A549 (cell line): ENCODE measurements around the gene ADAMTS4. TPM values are rescaled to one million over a fixed set of nuclear protein-coding genes. Genes with fewer than 3 reads are reported as not detected.

Experiments
- BHLHE40 ChIP-seq: IDR thresholded peaks from 2 replicates; pipeline ENCODE4 v1.6.1; 2012; ENCODE audit warnings: low read depth, low read length, inconsistent platforms
- CBX2 ChIP-seq: fragments of 200-600 bp; sonication (generic); IDR thresholded peaks from 2 replicates; pipeline ENCODE4 v1.6.1; 2016; ENCODE audit warnings: low read depth, mild to moderate bottlenecking, borderline replicate concordance
- CEBPB ChIP-seq, 2 experiments: fragments of >200 bp in 1 of 2; sonication (Bioruptor Twin) in 1 of 2; formaldehyde crosslinking in 1 of 2; IDR thresholded peaks; 2 replicates each; pipeline ENCODE4 v1.6.1; 2012 to 2016
- EP300 ChIP-seq, 2 experiments: fragments of >200 bp; sonication (Bioruptor Twin); formaldehyde crosslinking; IDR thresholded peaks; 2 replicates in 1 of 2; 3 replicates in 1 of 2; pipeline ENCODE4 v1.6.1; 2016 to 2017
- ESRRA ChIP-seq: fragments of 150-350 bp; IDR thresholded peaks from 2 replicates; pipeline ENCODE4 v1.6.1; 2014; ENCODE audit warnings: mild to moderate bottlenecking, low read length, borderline replicate concordance
- FOSB ChIP-seq: fragments of 250-450 bp; sonication (Bioruptor Pico); IDR thresholded peaks from 2 replicates; pipeline ENCODE4 v1.5.0; 2020; ENCODE audit warnings: mild to moderate bottlenecking, moderate library complexity
- FOXS1 ChIP-seq: fragments of 250-450 bp; sonication (Bioruptor Pico); IDR thresholded peaks from 2 replicates; pipeline ENCODE4 v1.5.0; 2020; ENCODE audit warnings: mild to moderate bottlenecking, moderate library complexity
- GATA3 ChIP-seq: IDR thresholded peaks from 2 replicates; pipeline ENCODE4 v1.6.1; 2012; ENCODE audit warnings: borderline replicate concordance
- HDAC2 ChIP-seq: fragments of 200-600 bp; sonication (generic); IDR thresholded peaks from 2 replicates; pipeline ENCODE4 v1.6.1; 2016
- HEYL ChIP-seq: fragments of 250-450 bp; sonication (Bioruptor Pico); IDR thresholded peaks from 2 replicates; pipeline ENCODE4 v1.8.0; 2021; ENCODE audit warnings: mild to moderate bottlenecking, moderate library complexity
- HOXB5 ChIP-seq: fragments of 250-450 bp; sonication (Bioruptor Pico); IDR thresholded peaks from 2 replicates; pipeline ENCODE4 v1.5.0; 2020; ENCODE audit warnings: mild to moderate bottlenecking, moderate library complexity
- JUN ChIP-seq, 2 experiments: fragments of >200 bp; sonication (Bioruptor Twin); formaldehyde crosslinking; IDR thresholded peaks; 2 replicates in 1 of 2; 3 replicates in 1 of 2; pipeline ENCODE4 v1.6.1; 2016 to 2017
- JUNB ChIP-seq: fragments of >200 bp; sonication (Bioruptor Twin); formaldehyde crosslinking; IDR thresholded peaks from 2 replicates; pipeline ENCODE4 v1.6.1; 2016
- KDM1A ChIP-seq: fragments of 200-600 bp; sonication (generic); IDR thresholded peaks from 2 replicates; pipeline ENCODE4 v1.6.1; 2016; ENCODE audit warnings: low read depth, mild to moderate bottlenecking
- KDM5A ChIP-seq: fragments of 200-600 bp; sonication (generic); IDR thresholded peaks from 2 replicates; pipeline ENCODE4 v1.6.1; 2016; ENCODE audit warnings: antibody characterized with exemption, mild to moderate bottlenecking
- MAFK ChIP-seq: fragments of 450-650 bp; IDR thresholded peaks from 2 replicates; pipeline ENCODE4 v1.6.1; 2014; ENCODE audit not compliant: partially characterized antibody
- MYC ChIP-seq: IDR thresholded peaks from 2 replicates; pipeline ENCODE4 v1.6.1; 2012; ENCODE audit warnings: mild to moderate bottlenecking, inconsistent platforms, low read length, improper control_type of control experiment, borderline replicate concordance
- NFE2L2 ChIP-seq: fragments of 150-350 bp; conservative IDR thresholded peaks from 2 replicates; pipeline ENCODE4 v1.6.1; 2014; ENCODE audit warnings: low read length
- NPAS2 ChIP-seq: fragments of 250-450 bp; sonication (Bioruptor Pico); IDR thresholded peaks from 2 replicates; pipeline ENCODE4 v1.8.0; 2022; ENCODE audit warnings: mild to moderate bottlenecking, moderate library complexity, borderline replicate concordance
- NR3C1 ChIP-seq: fragments of >200 bp; sonication (Bioruptor Twin); formaldehyde crosslinking; IDR thresholded peaks from 3 replicates; pipeline ENCODE4 v1.6.1; 2017
- PHF8 ChIP-seq: fragments of 200-600 bp; sonication (generic); IDR thresholded peaks from 2 replicates; pipeline ENCODE4 v1.6.1; 2016; ENCODE audit warnings: low read depth, mild to moderate bottlenecking, antibody characterized with exemption, moderate library complexity, borderline replicate concordance
- RARB ChIP-seq: fragments of 250-450 bp; sonication (Bioruptor Pico); IDR thresholded peaks from 2 replicates; pipeline ENCODE4 v1.8.0; 2021; ENCODE audit warnings: mild to moderate bottlenecking, moderate library complexity
- RCOR1 ChIP-seq: fragments of 150-350 bp; IDR thresholded peaks from 2 replicates; pipeline ENCODE4 v1.6.1; 2014; ENCODE audit warnings: antibody characterized with exemption, low read length, low read depth
- RNF2 ChIP-seq: fragments of 200-600 bp; sonication (generic); IDR thresholded peaks from 2 replicates; pipeline ENCODE4 v1.6.1; 2016; ENCODE audit warnings: low read depth, mild to moderate bottlenecking, antibody characterized with exemption, moderate library complexity, borderline replicate concordance
- SMC3 ChIP-seq: fragments of >200 bp; sonication (Bioruptor Twin); formaldehyde crosslinking; IDR thresholded peaks from 3 replicates; pipeline ENCODE4 v1.6.1; 2018; ENCODE audit warnings: inconsistent platforms
- SREBF2 ChIP-seq: fragments of 450-650 bp; IDR thresholded peaks from 2 replicates; pipeline ENCODE4 v1.6.1; 2014; ENCODE audit warnings: mild to moderate bottlenecking, moderate library complexity
- TFCP2L1 ChIP-seq: fragments of 250-450 bp; sonication (Bioruptor Pico); IDR thresholded peaks from 2 replicates; pipeline ENCODE4 v1.5.0; 2021; ENCODE audit warnings: mild to moderate bottlenecking
- ZFP36 ChIP-seq: fragments of 450-650 bp; IDR thresholded peaks from 2 replicates; pipeline ENCODE4 v1.6.1; 2014; ENCODE audit warnings: borderline replicate concordance; ENCODE audit not compliant: partially characterized antibody
- ZNF302 ChIP-seq: fragments of 250-450 bp; sonication (Bioruptor Pico); IDR thresholded peaks from 2 replicates; pipeline ENCODE4 v1.9.0; 2021; ENCODE audit warnings: inconsistent platforms, mild to moderate bottlenecking, moderate library complexity
- ZSCAN20 ChIP-seq: fragments of 250-450 bp; sonication (Bioruptor Pico); IDR thresholded peaks from 2 replicates; pipeline ENCODE4 v1.8.0; 2022; ENCODE audit warnings: mild to moderate bottlenecking, moderate library complexity
- polyA plus RNA-seq, 4 experiments: library from polyadenylated mRNA; depleted of rRNA in 3 of 4; stranded (reverse); fragments of >200 nt; fragmentation: RNase III in 1 of 4; extraction: RNeasy Plus Mini Kit Qiagen cat#74134 plus additional on column Dnase treatment in 1 of 4; gene quantifications; 2 replicates in 3 of 4; 3 replicates in 1 of 4; pipeline ENCODE4 v1.2.3, GENCODE V29; 2011 to 2017
- TF ChIP-seq, protein P1 (sequence below): fragments of 250-450 bp; sonication (Bioruptor Pico); IDR thresholded peaks from 2 replicates; pipeline ENCODE4 v1.5.0; 2021; ENCODE audit warnings: mild to moderate bottlenecking, moderate library complexity, borderline replicate concordance
- TF ChIP-seq, protein P2 (sequence below): IDR thresholded peaks from 2 replicates; pipeline ENCODE4 v1.6.1; 2012
- TF ChIP-seq, protein P3 (sequence below): fragments of 150-350 bp; IDR thresholded peaks from 2 replicates; pipeline ENCODE4 v1.6.1; 2014; ENCODE audit warnings: low read depth, mild to moderate bottlenecking, low read length
- TF ChIP-seq, protein P4 (sequence below): IDR thresholded peaks from 2 replicates; pipeline ENCODE4 v1.6.1; 2012; ENCODE audit warnings: low read depth, borderline replicate concordance

Gene ADAMTS4
- polyA plus RNA-seq, 2 of the 4 experiments (the other 2 are of a cell fraction): not detected

DNA sequence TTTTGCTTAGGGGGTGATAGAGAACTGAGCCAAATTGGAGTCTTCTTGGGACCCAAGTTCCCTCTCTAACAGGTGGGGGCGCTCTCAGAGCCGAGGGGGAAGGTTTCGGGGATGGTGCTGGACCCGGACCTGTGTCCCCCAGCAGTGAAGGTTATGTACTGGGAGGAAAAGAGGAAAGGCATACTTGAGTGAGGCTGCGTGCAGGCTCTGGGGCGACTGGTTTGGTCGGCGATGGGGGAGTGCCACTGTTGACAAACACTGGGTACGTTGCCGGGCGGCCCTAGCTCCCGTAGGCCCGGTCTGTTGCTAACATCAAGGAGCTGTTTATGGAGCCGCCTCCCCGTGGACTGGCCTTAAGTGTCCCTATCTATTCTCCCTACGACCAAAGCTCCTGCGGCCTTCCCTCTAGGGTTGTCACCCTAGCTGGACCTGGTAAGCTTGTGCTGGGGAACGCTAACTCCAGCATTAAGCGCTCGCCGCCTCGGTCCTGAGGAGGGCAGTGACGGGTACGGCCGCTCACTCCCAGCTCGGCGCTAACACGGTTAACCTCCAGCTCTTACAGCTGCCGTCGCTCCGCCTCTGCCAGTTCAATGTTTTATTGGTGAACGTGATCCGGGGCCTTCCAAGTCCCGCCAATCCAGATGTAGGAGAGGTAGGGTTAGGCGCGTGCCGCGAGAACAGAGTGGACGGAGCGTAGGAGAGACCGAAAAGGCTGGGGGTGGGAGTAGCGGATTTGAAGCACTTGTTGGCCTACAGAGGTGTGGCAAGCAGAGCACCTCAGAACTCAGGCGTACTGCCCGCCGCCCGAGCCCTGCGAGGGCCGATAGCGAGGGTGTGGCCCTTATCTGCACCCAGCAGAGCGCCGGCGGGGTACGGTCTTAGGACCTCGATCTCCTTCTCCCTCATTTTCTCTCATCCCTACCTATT, 32.8 kb downstream of the ADAMTS4 start, which contains the start of gene PPOX (continued):
- TF ChIP-seq, protein P1, sequence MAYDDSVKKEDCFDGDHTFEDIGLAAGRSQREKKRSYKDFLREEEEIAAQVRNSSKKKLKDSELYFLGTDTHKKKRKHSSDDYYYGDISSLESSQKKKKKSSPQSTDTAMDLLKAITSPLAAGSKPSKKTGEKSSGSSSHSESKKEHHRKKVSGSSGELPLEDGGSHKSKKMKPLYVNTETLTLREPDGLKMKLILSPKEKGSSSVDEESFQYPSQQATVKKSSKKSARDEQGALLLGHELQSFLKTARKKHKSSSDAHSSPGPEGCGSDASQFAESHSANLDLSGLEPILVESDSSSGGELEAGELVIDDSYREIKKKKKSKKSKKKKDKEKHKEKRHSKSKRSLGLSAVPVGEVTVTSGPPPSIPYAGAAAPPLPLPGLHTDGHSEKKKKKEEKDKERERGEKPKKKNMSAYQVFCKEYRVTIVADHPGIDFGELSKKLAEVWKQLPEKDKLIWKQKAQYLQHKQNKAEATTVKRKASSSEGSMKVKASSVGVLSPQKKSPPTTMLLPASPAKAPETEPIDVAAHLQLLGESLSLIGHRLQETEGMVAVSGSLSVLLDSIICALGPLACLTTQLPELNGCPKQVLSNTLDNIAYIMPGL: no peak
- peak; percentile 21; the same call in 1 of the 2 replicates for TF ChIP-seq GATA3
- TF ChIP-seq SMC3: no peak; the same call in 2 of the 3 replicates
- peak; percentile 23; the same call in 1 of the 2 replicates for TF ChIP-seq KDM5A
- TF ChIP-seq FOXS1 (CRISPR knock-in tag): no peak
- TF ChIP-seq, protein P2, sequence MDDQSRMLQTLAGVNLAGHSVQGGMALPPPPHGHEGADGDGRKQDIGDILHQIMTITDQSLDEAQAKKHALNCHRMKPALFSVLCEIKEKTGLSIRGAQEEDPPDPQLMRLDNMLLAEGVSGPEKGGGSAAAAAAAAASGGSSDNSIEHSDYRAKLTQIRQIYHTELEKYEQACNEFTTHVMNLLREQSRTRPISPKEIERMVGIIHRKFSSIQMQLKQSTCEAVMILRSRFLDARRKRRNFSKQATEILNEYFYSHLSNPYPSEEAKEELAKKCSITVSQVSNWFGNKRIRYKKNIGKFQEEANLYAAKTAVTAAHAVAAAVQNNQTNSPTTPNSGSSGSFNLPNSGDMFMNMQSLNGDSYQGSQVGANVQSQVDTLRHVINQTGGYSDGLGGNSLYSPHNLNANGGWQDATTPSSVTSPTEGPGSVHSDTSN: peak; percentile 69; the same call in 1 of the 2 replicates
- TF ChIP-seq MAFK: no peak
- TF ChIP-seq BHLHE40: no peak; the same call in 1 of the 2 replicates
- TF ChIP-seq CEBPB (IDR thresholded peaks at IDR 0.05): no peak
- TF ChIP-seq RNF2: no peak
- TF ChIP-seq NFE2L2: no peak
- no peak for TF ChIP-seq RCOR1
- no peak for TF ChIP-seq KDM1A
- TF ChIP-seq ZSCAN20: no peak
- no peak for TF ChIP-seq JUNB
- peak; percentile 63; the same call in 1 of the 2 replicates for TF ChIP-seq TFCP2L1
- peak; percentile 29 to 63; a peak in 2 of 5 replicates for TF ChIP-seq JUN (IDR thresholded peaks at IDR 0.05)
- no peak for TF ChIP-seq ESRRA
- no peak for TF ChIP-seq SREBF2
- TF ChIP-seq, protein P3, sequence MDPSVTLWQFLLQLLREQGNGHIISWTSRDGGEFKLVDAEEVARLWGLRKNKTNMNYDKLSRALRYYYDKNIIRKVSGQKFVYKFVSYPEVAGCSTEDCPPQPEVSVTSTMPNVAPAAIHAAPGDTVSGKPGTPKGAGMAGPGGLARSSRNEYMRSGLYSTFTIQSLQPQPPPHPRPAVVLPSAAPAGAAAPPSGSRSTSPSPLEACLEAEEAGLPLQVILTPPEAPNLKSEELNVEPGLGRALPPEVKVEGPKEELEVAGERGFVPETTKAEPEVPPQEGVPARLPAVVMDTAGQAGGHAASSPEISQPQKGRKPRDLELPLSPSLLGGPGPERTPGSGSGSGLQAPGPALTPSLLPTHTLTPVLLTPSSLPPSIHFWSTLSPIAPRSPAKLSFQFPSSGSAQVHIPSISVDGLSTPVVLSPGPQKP: no peak
- TF ChIP-seq NR3C1: no peak
- TF ChIP-seq MYC: no peak
- TF ChIP-seq ZNF302: no peak
- TF ChIP-seq, protein P4, sequence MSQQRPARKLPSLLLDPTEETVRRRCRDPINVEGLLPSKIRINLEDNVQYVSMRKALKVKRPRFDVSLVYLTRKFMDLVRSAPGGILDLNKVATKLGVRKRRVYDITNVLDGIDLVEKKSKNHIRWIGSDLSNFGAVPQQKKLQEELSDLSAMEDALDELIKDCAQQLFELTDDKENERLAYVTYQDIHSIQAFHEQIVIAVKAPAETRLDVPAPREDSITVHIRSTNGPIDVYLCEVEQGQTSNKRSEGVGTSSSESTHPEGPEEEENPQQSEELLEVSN: peak; percentile 80; the same call in 1 of the 2 replicates
- no peak for TF ChIP-seq HDAC2
- TF ChIP-seq HEYL (CRISPR knock-in tag): no peak
- no peak; the same call in 1 of the 2 replicates for TF ChIP-seq FOSB
- TF ChIP-seq PHF8: no peak; the same call in none of the 2 replicates
- TF ChIP-seq HOXB5 (CRISPR knock-in tag): no peak
- no peak for TF ChIP-seq EP300 (IDR thresholded peaks at IDR 0.05)
- no peak for TF ChIP-seq ZFP36
- TF ChIP-seq RARB (CRISPR knock-in tag): no peak
- TF ChIP-seq NPAS2 (CRISPR knock-in tag): no peak
- no peak for TF ChIP-seq CBX2
